MG63 (cell line): ENCODE data around the gene VPS39. TPM values are rescaled to one million over a fixed set of nuclear protein-coding genes. Genes with fewer than 3 reads are reported as not detected.
"Not testable (repeated sequence)": the region's sequence is repeated elsewhere in the genome, so short reads cannot be mapped to it uniquely, and the experiment has no call there.

Experiments
- DNase-seq: peaks from one replicate; pipeline ENCODE4 v3.0.0-alpha.2; 2020
- H3K27me3 ChIP-seq: fragments of 250-450 bp; sonication (Bioruptor Pico); 2 replicates; pipeline ENCODE4 v1.5.1; 2020; ENCODE audit warnings: mild to moderate bottlenecking, moderate library complexity
- H3K36me3 ChIP-seq: fragments of 250-450 bp; sonication (Bioruptor Pico); 2 replicates; pipeline ENCODE4 v1.5.1; 2020; ENCODE audit warnings: mild to moderate bottlenecking, moderate library complexity
- H3K4me3 ChIP-seq: fragments of 250-450 bp; sonication (Bioruptor Pico); 2 replicates; pipeline ENCODE4 v1.5.1; 2020; ENCODE audit warnings: mild to moderate bottlenecking, moderate library complexity
- H3K9me3 ChIP-seq: fragments of 250-450 bp; sonication (Bioruptor Pico); 2 replicates; pipeline ENCODE4 v1.5.1; 2020; ENCODE audit warnings: mild to moderate bottlenecking, moderate library complexity
- total RNA-seq: library from RNA; depleted of rRNA; stranded (reverse); fragments of >200 nt; shearing (Covaris generic); gene quantifications from 2 replicates; pipeline ENCODE4 v1.2.3, GENCODE V29; 2014; ENCODE audit warnings: low replicate concordance; rRNA removed

VPS39 gene
- 8.7 and 16.3 TPM in 2 replicates for total RNA-seq

GRCh38 chr15:42207674-42208579, at the start of gene VPS39:
Gene VPS39, minus strand, starts transcription at chr15:42208304. Its CDS starts 151 bp downstream, at chr15:42208153.
- peak; percentile 82 for DNase-seq
- H3K4me3 ChIP-seq = peak within 1 kb of the TSS; percentile 93
- H3K36me3 ChIP-seq = peaks cover 47% of the 10 kb centered on the region
- H3K9me3 ChIP-seq = no peaks in the 10 kb centered on the region
- H3K27me3 ChIP-seq = no peaks in the 10 kb centered on the region

GRCh38 chr15:42253300-42253699, 45.2 kb upstream of the VPS39 start:
- DNase-seq = no peak
- peaks cover 15% of the 10 kb centered on the region for H3K9me3 ChIP-seq
- H3K27me3 ChIP-seq = no peaks in the 10 kb centered on the region
- peaks cover 62% of the 10 kb centered on the region for H3K36me3 ChIP-seq
- no peak overlapping the region for H3K4me3 ChIP-seq

- no peak overlapping the region for H3K4me3 ChIP-seq
- no peaks in the 10 kb centered on the region for H3K9me3 ChIP-seq
- H3K36me3 ChIP-seq = peaks cover 29% of the 10 kb centered on the region
- no peak for DNase-seq
- H3K27me3 ChIP-seq = no peaks in the 10 kb centered on the region
Observed at GRCh38 chr15:42240823-42241222, 32.7 kb upstream of the VPS39 start.

- H3K36me3 ChIP-seq = peaks cover 34% of the 10 kb centered on the region
- H3K9me3 ChIP-seq = no peaks in the 10 kb centered on the region
- no peak for DNase-seq
- no peak overlapping the region for H3K4me3 ChIP-seq
- H3K27me3 ChIP-seq = no peaks in the 10 kb centered on the region
Observed at GRCh38 chr15:42239528-42240182, 31.6 kb upstream of the VPS39 start.

GRCh38 chr15:42233107-42233506, 25.0 kb upstream of the VPS39 start:
- no peaks in the 10 kb centered on the region for H3K27me3 ChIP-seq
- peaks cover 64% of the 10 kb centered on the region for H3K36me3 ChIP-seq
- no peaks in the 10 kb centered on the region for H3K9me3 ChIP-seq
- no peak for DNase-seq
- H3K4me3 ChIP-seq = no peak overlapping the region

GRCh38 chr15:42232606-42233005, 24.5 kb upstream of the VPS39 start:
- H3K4me3 ChIP-seq = no peak overlapping the region
- no peak for DNase-seq
- peaks cover 67% of the 10 kb centered on the region for H3K36me3 ChIP-seq
- no peaks in the 10 kb centered on the region for H3K9me3 ChIP-seq
- H3K27me3 ChIP-seq = no peaks in the 10 kb centered on the region

GRCh38 chr15:42231088-42231487, 23.0 kb upstream of the VPS39 start:
- Histone ChIP-seq H3K4me3 (no peak overlapping the region), H3K9me3 (no peaks in the 10 kb centered on the region), H3K36me3 (peaks cover 74% of the 10 kb centered on the region), H3K27me3 (no peaks in the 10 kb centered on the region)
- no peak for DNase-seq

GRCh38 chr15:42228981-42229380, 20.9 kb upstream of the VPS39 start:
- H3K4me3 ChIP-seq, DNase-seq, H3K9me3 ChIP-seq, H3K27me3 ChIP-seq: not testable (repeated sequence)
- H3K36me3 ChIP-seq = peaks cover 76% of the 10 kb centered on the region

GRCh38 chr15:42228036-42228435, 19.9 kb upstream of the VPS39 start:
- no peak overlapping the region for H3K4me3 ChIP-seq
- no peak for DNase-seq
- H3K9me3 ChIP-seq = no peaks in the 10 kb centered on the region
- no peaks in the 10 kb centered on the region for H3K27me3 ChIP-seq
- peaks cover 71% of the 10 kb centered on the region for H3K36me3 ChIP-seq

- no peak for DNase-seq
- Histone ChIP-seq H3K9me3 (no peaks in the 10 kb centered on the region), H3K4me3 (no peak overlapping the region), H3K36me3 (peaks cover 67% of the 10 kb centered on the region), H3K27me3 (no peaks in the 10 kb centered on the region)
Observed at GRCh38 chr15:42226648-42227047, 18.5 kb upstream of the VPS39 start.

- H3K9me3 ChIP-seq = no peaks in the 10 kb centered on the region
- H3K36me3 ChIP-seq = peaks cover 66% of the 10 kb centered on the region
- no peaks in the 10 kb centered on the region for H3K27me3 ChIP-seq
- DNase-seq = no peak
- no peak overlapping the region for H3K4me3 ChIP-seq
Observed at GRCh38 chr15:42220216-42220615, 12.1 kb upstream of the VPS39 start.

GRCh38 chr15:42218953-42219592, 11.0 kb upstream of the VPS39 start:
- H3K36me3 ChIP-seq = peaks cover 55% of the 10 kb centered on the region
- H3K9me3 ChIP-seq = no peaks in the 10 kb centered on the region
- H3K27me3 ChIP-seq = no peaks in the 10 kb centered on the region
- H3K4me3 ChIP-seq = no peak overlapping the region
- no peak for DNase-seq

GRCh38 chr15:42217568-42217967, 9.5 kb upstream of the VPS39 start:
- no peak for DNase-seq
- Histone ChIP-seq H3K4me3 (no peak overlapping the region), H3K9me3 (no peaks in the 10 kb centered on the region), H3K36me3 (peaks cover 57% of the 10 kb centered on the region), H3K27me3 (no peaks in the 10 kb centered on the region)

- Histone ChIP-seq H3K27me3 (no peaks in the 10 kb centered on the region), H3K36me3 (peaks cover 70% of the 10 kb centered on the region), H3K4me3 (no peak overlapping the region), H3K9me3 (no peaks in the 10 kb centered on the region)
- DNase-seq = no peak
Observed at GRCh38 chr15:42215913-42216829, 8.1 kb upstream of the VPS39 start.

- no peak overlapping the region for H3K4me3 ChIP-seq
- H3K27me3 ChIP-seq = no peaks in the 10 kb centered on the region
- no peak for DNase-seq
- no peaks in the 10 kb centered on the region for H3K9me3 ChIP-seq
- peaks cover 68% of the 10 kb centered on the region for H3K36me3 ChIP-seq
Observed at GRCh38 chr15:42214600-42214999, 6.5 kb upstream of the VPS39 start.

GRCh38 chr15:42213511-42213910, 5.4 kb upstream of the VPS39 start:
- DNase-seq = no peak
- H3K27me3 ChIP-seq = no peaks in the 10 kb centered on the region
- H3K36me3 ChIP-seq = peaks cover 68% of the 10 kb centered on the region
- H3K9me3 ChIP-seq = no peaks in the 10 kb centered on the region
- H3K4me3 ChIP-seq = no peak overlapping the region
